ENCODE measurements around the gene COLEC11.

GRCh38 chr2:3595985-3596384 lies 1.1 kb downstream of the COLEC11 start:
- TF ChIP-seq CTCF (IDR thresholded peaks at IDR 0.05; ENCODE audit: borderline replicate concordance, extremely low read depth, low read length, poor library complexity, severe bottlenecking) (no peak), EZH2 (IDR thresholded peaks at IDR 0.05; ENCODE audit: borderline replicate concordance, low read depth, low read length, severe bottlenecking) (no peak)

Data from DND-41 (cell line).